Subcutaneous adipose tissue (tissue), 4 donors: ENCODE data around the gene C4orf36. TPM values are rescaled to one million over a fixed set of nuclear protein-coding genes. Genes with fewer than 3 reads are reported as not detected.

Experiments
- CTCF ChIP-seq: fragments of 450-650 bp; IDR thresholded peaks from one replicate; pipeline ENCODE4 v1.5.1; 2016; ENCODE audit warnings: low read depth, mild to moderate bottlenecking, control low read depth, antibody characterized with exemption, moderate library complexity
- total RNA-seq, 4 donors: library from RNA; depleted of rRNA; stranded (reverse); fragments of >200 nt; gene quantifications; one replicate each; pipeline ENCODE4 v1.1.0, GENCODE V29; 2016

C4orf36 gene
- total RNA-seq, 4 donors from 2014 or later: 0.88 to 5.8 TPM; not detected in 2

DNA sequence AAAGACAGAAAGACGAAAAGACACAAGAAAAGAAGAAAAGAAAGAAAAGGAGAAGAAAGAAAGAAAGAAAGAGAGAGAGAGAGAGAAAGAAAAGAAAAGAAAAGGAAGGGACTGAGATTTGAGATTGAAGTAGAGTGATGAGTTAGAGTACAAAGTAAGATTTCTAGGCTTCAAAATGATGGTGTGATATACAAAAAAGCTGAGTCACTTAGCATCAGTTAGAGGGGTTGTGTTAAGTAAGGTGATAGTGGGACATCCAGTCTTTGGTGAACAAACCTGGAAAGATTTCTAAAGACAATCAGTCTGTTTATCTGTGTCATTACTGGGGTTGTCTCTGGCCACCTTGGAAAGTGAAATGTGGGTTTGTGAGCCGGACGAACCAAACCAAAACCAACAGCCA, 56.5 kb downstream of the C4orf36 start:
- no peak for TF ChIP-seq CTCF

GRCh38 chr4:86834901-86835300, 57.3 kb downstream of the C4orf36 start:
- TF ChIP-seq CTCF: no peak

- no peak for TF ChIP-seq CTCF
Measured at GRCh38 chr4:86833615-86834014, 58.6 kb downstream of the C4orf36 start.

- TF ChIP-seq CTCF: no peak
Measured at GRCh38 chr4:86831262-86832130, 60.7 kb downstream of the C4orf36 start.

Other genes with a start within 250 kb of the C4orf36 start
- gene SLC10A6, start 43.0 kb downstream of the C4orf36 start, total RNA-seq: 10 to 100 TPM in 3 of 4 donors, 1 to 10 TPM in 1; 4.4 to 16.4 (median 13.8) TPM
- gene AFF1, start 42.6 kb upstream of the C4orf36 start, total RNA-seq: 100 to 1,000 TPM in 2 of 4 donors, 10 to 100 TPM in 2; 90.1 to 132 (median 101) TPM